ENCODE results near the gene TRIM2. TPM values are rescaled to one million over a fixed set of nuclear protein-coding genes. Genes with fewer than 3 reads are reported as not detected.

Gene TRIM2
- total RNA-seq, 4 donors from 2014 or later, result 71.8 to 124 (median 95.3) TPM

DNA sequence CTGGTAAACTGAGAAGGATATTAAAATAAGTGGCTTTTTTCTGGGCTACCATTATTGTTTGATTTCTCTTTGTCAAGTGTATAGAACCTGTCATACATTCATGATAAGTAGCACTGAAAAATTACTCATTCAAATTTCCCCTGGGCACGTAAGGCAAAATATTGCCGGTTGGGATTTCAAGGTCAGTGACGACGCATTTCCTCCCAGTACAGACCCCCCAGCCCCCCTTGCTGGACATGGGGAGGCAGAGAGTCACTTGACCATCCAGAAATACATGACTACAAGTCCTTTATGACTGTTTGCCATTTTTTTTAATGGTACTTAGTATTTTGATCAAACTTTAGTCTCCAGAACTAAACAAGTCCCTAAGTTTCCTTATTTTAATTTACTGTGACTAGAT, 133.4 kb downstream of the TRIM2 start:
- Histone ChIP-seq H3K4me1 (peaks cover 0 to 8% (median 0%) of the 10 kb centered on the region in 4 donors), H3K9me3 (no peaks in the 10 kb centered on the region), H3K36me3 (peaks cover 0 to 7% (median 3%) of the 10 kb centered on the region in 4 donors), H3K4me3 (no peak overlapping the region), H3K27ac (no peak overlapping the region), H3K27me3 (no peaks in the 10 kb centered on the region)
- 79 to 88% methylated on average over 4 of the region's 4 CpGs for WGBS, 2 donors (ENCODE audit: low coverage in 1 of 2)
- TF ChIP-seq EP300 (IDR thresholded peaks at IDR 0.05; ENCODE audit: low read depth) (no peak), POLR2AphosphoS5 (IDR thresholded peaks at IDR 0.05) (no peak), POLR2A (IDR thresholded peaks at IDR 0.05) (no peak)
- TF ChIP-seq, protein P1, sequence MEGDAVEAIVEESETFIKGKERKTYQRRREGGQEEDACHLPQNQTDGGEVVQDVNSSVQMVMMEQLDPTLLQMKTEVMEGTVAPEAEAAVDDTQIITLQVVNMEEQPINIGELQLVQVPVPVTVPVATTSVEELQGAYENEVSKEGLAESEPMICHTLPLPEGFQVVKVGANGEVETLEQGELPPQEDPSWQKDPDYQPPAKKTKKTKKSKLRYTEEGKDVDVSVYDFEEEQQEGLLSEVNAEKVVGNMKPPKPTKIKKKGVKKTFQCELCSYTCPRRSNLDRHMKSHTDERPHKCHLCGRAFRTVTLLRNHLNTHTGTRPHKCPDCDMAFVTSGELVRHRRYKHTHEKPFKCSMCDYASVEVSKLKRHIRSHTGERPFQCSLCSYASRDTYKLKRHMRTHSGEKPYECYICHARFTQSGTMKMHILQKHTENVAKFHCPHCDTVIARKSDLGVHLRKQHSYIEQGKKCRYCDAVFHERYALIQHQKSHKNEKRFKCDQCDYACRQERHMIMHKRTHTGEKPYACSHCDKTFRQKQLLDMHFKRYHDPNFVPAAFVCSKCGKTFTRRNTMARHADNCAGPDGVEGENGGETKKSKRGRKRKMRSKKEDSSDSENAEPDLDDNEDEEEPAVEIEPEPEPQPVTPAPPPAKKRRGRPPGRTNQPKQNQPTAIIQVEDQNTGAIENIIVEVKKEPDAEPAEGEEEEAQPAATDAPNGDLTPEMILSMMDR (IDR thresholded peaks at IDR 0.05), result no peak
- intact Hi-C loops (cut with DNase I; ENCODE audit: low total_unique reads) (no loop called here), in situ Hi-C loops (cut with MboI; ENCODE audit: low pct_ligation_motif_present in 1 of 4, low pct_unique_long_range_greater_than_20kb in 1 of 4, low sequenced_read_pairs in 3 of 4) (loop anchor here in 1 of 4 donors (25.0 kb wide), 1 partner anchor 250 kb away; no protein-coding TSS in a partner anchor)
- DNase-seq, result no peak

- Histone ChIP-seq H3K36me3 (no peaks in the 10 kb centered on the region), H3K4me1 (peaks cover 0 to 20% (median 6%) of the 10 kb centered on the region in 4 donors), H3K9me3 (no peaks in the 10 kb centered on the region), H3K27ac (no peak overlapping the region), H3K4me3 (no peak overlapping the region), H3K27me3 (no peaks in the 10 kb centered on the region)
- 26 to 44% methylated on average over 3 to 5 of the region's 5 CpGs for WGBS, 2 donors (ENCODE audit: low coverage in 1 of 2)
- DNase-seq, result no peak
- in situ Hi-C loops (cut with MboI; ENCODE audit: low pct_ligation_motif_present in 1 of 4, low pct_unique_long_range_greater_than_20kb in 1 of 4, low sequenced_read_pairs in 3 of 4) (loop anchor here in 2 of 4 donors (10.0 to 25.0 kb wide), 2 partner anchors 233 to 246 kb away; no protein-coding TSS in a partner anchor), intact Hi-C loops (cut with DNase I; ENCODE audit: low total_unique reads) (loop anchor here (10.0 kb wide), 2 partner anchors 303 to 413 kb away; no protein-coding TSS in a partner anchor)
- TF ChIP-seq POLR2AphosphoS5 (IDR thresholded peaks at IDR 0.05) (no peak), EP300 (IDR thresholded peaks at IDR 0.05; ENCODE audit: low read depth) (no peak), POLR2A (IDR thresholded peaks at IDR 0.05) (no peak)
- TF ChIP-seq, protein P1 (IDR thresholded peaks at IDR 0.05), result no peak
These were observed 137.4 kb downstream of the TRIM2 start for GRCh38 chr4:153341575-153342090.

GRCh38 chr4:153342751-153343552, 138.7 kb downstream of the TRIM2 start:
- Histone ChIP-seq H3K36me3 (no peaks in the 10 kb centered on the region), H3K9me3 (no peaks in the 10 kb centered on the region), H3K4me3 (no peak overlapping the region), H3K27ac (no peak overlapping the region), H3K27me3 (no peaks in the 10 kb centered on the region), H3K4me1 (peaks cover 0 to 20% (median 6%) of the 10 kb centered on the region in 4 donors)
- DNase-seq, result no peak
- intact Hi-C loops (cut with DNase I; ENCODE audit: low total_unique reads), result loop anchor here (10.0 kb wide), 2 partner anchors 302 to 412 kb away; no protein-coding TSS in a partner anchor
- WGBS, 2 donors (ENCODE audit: low coverage in 1 of 2), result 81 to 87% methylated on average over 5 to 6 of the region's 6 CpGs
- in situ Hi-C loops (cut with MboI; ENCODE audit: low pct_ligation_motif_present in 1 of 4, low pct_unique_long_range_greater_than_20kb in 1 of 4, low sequenced_read_pairs in 3 of 4), result loop anchor here in 2 of 4 donors (10.0 to 25.0 kb wide), 2 partner anchors 232 to 244 kb away; no protein-coding TSS in a partner anchor
- TF ChIP-seq, protein P1 (IDR thresholded peaks at IDR 0.05), result no peak
- TF ChIP-seq POLR2AphosphoS5 (IDR thresholded peaks at IDR 0.05), result no peak
- TF ChIP-seq EP300 (IDR thresholded peaks at IDR 0.05; ENCODE audit: low read depth), result no peak
- TF ChIP-seq POLR2A (IDR thresholded peaks at IDR 0.05), result no peak

Data from transverse colon (tissue), 4 donors.